H9 (cell line): Measurements from ENCODE around the gene AP4S1. TPM values are rescaled to one million over a fixed set of nuclear protein-coding genes. Genes with fewer than 3 reads are reported as not detected.

Experiments used
- DNase-seq: peaks from one replicate; pipeline ENCODE4 v3.0.0-alpha.2; 2017
- H2AFZ ChIP-seq: one replicate; pipeline ENCODE4 v1.6.1; 2013; ENCODE audit warnings: mild to moderate bottlenecking, low read length, control low read depth, moderate library complexity
- H2AK5ac ChIP-seq: 2 replicates; pipeline ENCODE4 v1.6.1; 2013; ENCODE audit warnings: low read length, control low read depth, mixed read lengths; ENCODE audit not compliant: insufficient read length
- H2BK120ac ChIP-seq: one replicate; pipeline ENCODE4 v1.6.1; 2013; ENCODE audit warnings: low read depth, mild to moderate bottlenecking, low read length, control low read depth, inconsistent platforms; ENCODE audit not compliant: poor library complexity, severe bottlenecking
- H2BK12ac ChIP-seq: 2 replicates; pipeline ENCODE4 v1.6.1; 2013; ENCODE audit warnings: low read length, control low read depth, mixed read lengths, low read depth; ENCODE audit not compliant: insufficient read length
- H2BK15ac ChIP-seq: 2 replicates; pipeline ENCODE4 v1.6.1; 2013; ENCODE audit warnings: low read depth, low read length, control low read depth
- H2BK20ac ChIP-seq: one replicate; pipeline ENCODE4 v1.6.1; 2013; ENCODE audit warnings: low read depth, mild to moderate bottlenecking, low read length, control low read depth, inconsistent platforms; ENCODE audit not compliant: poor library complexity, severe bottlenecking
- H2BK5ac ChIP-seq: 2 replicates; pipeline ENCODE4 v1.6.1; 2013; ENCODE audit warnings: low read length, control low read depth, mixed read lengths; ENCODE audit not compliant: insufficient read length
- H3K14ac ChIP-seq: 2 replicates; pipeline ENCODE4 v1.6.1; 2013; ENCODE audit warnings: low read length, control low read depth; ENCODE audit not compliant: insufficient read depth
- H3K18ac ChIP-seq: 2 replicates; pipeline ENCODE4 v1.6.1; 2013; ENCODE audit warnings: low read depth, mild to moderate bottlenecking, mixed read lengths, low read length, control low read depth; ENCODE audit not compliant: insufficient read length
- H3K23ac ChIP-seq: 2 replicates; pipeline ENCODE4 v1.6.1; 2013; ENCODE audit warnings: low read length, control low read depth, mixed read lengths, low read depth; ENCODE audit not compliant: insufficient read length
- H3K23me2 ChIP-seq: 2 replicates; pipeline ENCODE4 v1.6.1; 2013; ENCODE audit warnings: low read depth, mild to moderate bottlenecking, mixed read lengths, low read length, control low read depth; ENCODE audit not compliant: insufficient read length, poor library complexity, severe bottlenecking
- H3K27ac ChIP-seq: 2 replicates; pipeline ENCODE4 v1.5.1; 2013; ENCODE audit warnings: low read length, control low read depth, mixed read lengths, low read depth; ENCODE audit not compliant: insufficient read length
- H3K27me3 ChIP-seq: 2 replicates; pipeline ENCODE4 v1.6.1; 2013; ENCODE audit warnings: low read length, control low read depth, inconsistent platforms; ENCODE audit not compliant: insufficient read depth
- H3K4ac ChIP-seq: 2 replicates; pipeline ENCODE4 v1.6.1; 2013; ENCODE audit warnings: low read depth, mild to moderate bottlenecking, control low read depth, inconsistent platforms, low read length, moderate library complexity
- H3K4me1 ChIP-seq: 2 replicates; pipeline ENCODE4 v1.6.1; 2013; ENCODE audit warnings: low read length, control low read depth, inconsistent platforms; ENCODE audit not compliant: insufficient read depth
- H3K4me2 ChIP-seq: 2 replicates; pipeline ENCODE4 v1.6.1; 2013; ENCODE audit warnings: low read length, control low read depth, mixed read lengths; ENCODE audit not compliant: insufficient read length, insufficient read depth
- H3K56ac ChIP-seq: 2 replicates; pipeline ENCODE4 v1.6.1; 2013; ENCODE audit warnings: low read depth, mild to moderate bottlenecking, mixed read lengths, low read length, control low read depth; ENCODE audit not compliant: insufficient read length
- H3K79me1 ChIP-seq: 2 replicates; pipeline ENCODE4 v1.6.1; 2013; ENCODE audit warnings: low read depth, mild to moderate bottlenecking, moderate library complexity, low read length, control low read depth, inconsistent platforms; ENCODE audit not compliant: insufficient read depth, poor library complexity, severe bottlenecking
- H3K79me2 ChIP-seq: 2 replicates; pipeline ENCODE4 v1.6.1; 2013; ENCODE audit warnings: low read length, control low read depth, inconsistent platforms; ENCODE audit not compliant: insufficient read depth
- H3K9ac ChIP-seq: 2 replicates; pipeline ENCODE4 v1.6.1; 2013; ENCODE audit warnings: low read length, control low read depth, mixed read lengths; ENCODE audit not compliant: insufficient read length; ENCODE audit errors: extremely low read depth
- H3K9me3 ChIP-seq: one replicate; pipeline ENCODE4 v1.6.1; 2013; ENCODE audit warnings: low read depth, low read length, inconsistent platforms; ENCODE audit not compliant: control insufficient read depth
- H3T11ph ChIP-seq: one replicate; pipeline ENCODE4 v1.6.1; 2013; ENCODE audit warnings: mild to moderate bottlenecking, low read length, control low read depth, inconsistent platforms
- H4K20me1 ChIP-seq: one replicate; pipeline ENCODE4 v1.6.1; 2013; ENCODE audit not compliant: control insufficient read depth, insufficient read length, insufficient read depth
- H4K5ac ChIP-seq: 2 replicates; pipeline ENCODE4 v1.6.1; 2013; ENCODE audit warnings: low read depth, mild to moderate bottlenecking, mixed read lengths, low read length, control low read depth; ENCODE audit not compliant: insufficient read length
- H4K8ac ChIP-seq: replicated peaks from 2 replicates; pipeline ENCODE4 v1.6.1; 2013; ENCODE audit warnings: low read length, control low read depth, mixed read lengths, low read depth; ENCODE audit not compliant: insufficient read length
- H4K91ac ChIP-seq: 2 replicates; pipeline ENCODE4 v1.6.1; 2013; ENCODE audit warnings: low read depth, mild to moderate bottlenecking, moderate library complexity, mixed read lengths, low read length, control low read depth; ENCODE audit not compliant: insufficient read length
- H3K27ac Mint-ChIP-seq, 3 experiments: 2 replicates in 2 of 3; 3 replicates in 1 of 3; pipeline ENCODE4 v1.8.0; 2020 to 2021; ENCODE audit warnings: mixed read lengths in 3 of 3, mild to moderate bottlenecking in 1 of 3, moderate library complexity in 1 of 3
- H3K27me3 Mint-ChIP-seq: 2 replicates; pipeline ENCODE4 v1.8.0; 2021; ENCODE audit warnings: low read depth, mild to moderate bottlenecking, moderate library complexity, mixed read lengths
- H3K36me3 Mint-ChIP-seq, 3 experiments: 2 replicates in 2 of 3; 3 replicates in 1 of 3; pipeline ENCODE4 v1.8.0; 2020 to 2021; ENCODE audit warnings: low read depth in 3 of 3, mixed read lengths in 3 of 3; ENCODE audit not compliant: insufficient read depth in 1 of 3
- H3K4me1 Mint-ChIP-seq, 2 experiments: 2 replicates each; pipeline ENCODE4 v1.8.0; 2020; ENCODE audit warnings: mixed read lengths in 2 of 2
- H3K4me3 Mint-ChIP-seq, 2 experiments: 2 replicates in 1 of 2; 3 replicates in 1 of 2; pipeline ENCODE4 v1.8.0; 2020 to 2021; ENCODE audit warnings: mild to moderate bottlenecking in 2 of 2, mixed read lengths in 2 of 2, moderate library complexity in 1 of 2
- H3K9me3 Mint-ChIP-seq, 2 experiments: 2 replicates in 1 of 2; 3 replicates in 1 of 2; pipeline ENCODE4 v1.8.0; 2020; ENCODE audit warnings: mild to moderate bottlenecking in 2 of 2, mixed read lengths in 2 of 2, moderate library complexity in 1 of 2
- CTCF ChIP-seq: fragments of 200-600 bp; sonication (generic); conservative IDR thresholded peaks from 3 replicates; pipeline ENCODE4 v1.8.0; 2021; ENCODE audit warnings: antibody characterized with exemption, mild to moderate bottlenecking
- WGBS: extraction: QIAGEN DNeasy Blood & Tissue Kit; methylation state at CpG from one replicate; pipeline ENCODE4 v1.1.7; 2013; ENCODE audit warnings: missing lambda C conversion rate, low lambda C conversion rate, mixed read lengths; ENCODE audit not compliant: insufficient read length; ENCODE audit errors: extremely low coverage; 5-methylcytosine and 5-hydroxymethylcytosine counted together
- total RNA-seq: library from RNA; stranded (reverse); gene quantifications from 2 replicates; pipeline ENCODE4 v1.2.1, GENCODE V29; 2021

AP4S1 gene
- total RNA-seq, 1 experiment from 2014 or later: 13.7 TPM

GRCh38 chr14:31022386-31022785, 3.1 kb upstream of the AP4S1 start:
- DNase-seq: no peak
- no peak overlapping the region for H3K14ac ChIP-seq
- H3K4me2 ChIP-seq: no peak overlapping the region
- H2BK12ac ChIP-seq: no peak overlapping the region
- H3K23me2 ChIP-seq: peaks cover 12% of the 10 kb centered on the region
- TF ChIP-seq CTCF: no peak
- no peaks in the 10 kb centered on the region; a peak in 1 of 5 replicates for H3K9me3 Mint-ChIP-seq
- no peak overlapping the region for H2BK15ac ChIP-seq
- H3K27ac Mint-ChIP-seq: peak overlapping the region in 1 of 3 experiments; percentile 61; a peak in 1 of 7 replicates
- no peak overlapping the region for H3K27ac ChIP-seq
- no peak overlapping the region for H3K9ac ChIP-seq
- H3K27me3 ChIP-seq: no peaks in the 10 kb centered on the region
- H4K5ac ChIP-seq: no peak overlapping the region
- peaks cover 2% of the 10 kb centered on the region for H3K79me1 ChIP-seq
- H2BK120ac ChIP-seq: no peak overlapping the region
- H3K56ac ChIP-seq: no peak overlapping the region
- no peak overlapping the region for H2AK5ac ChIP-seq
- H2AFZ ChIP-seq: no peak overlapping the region
- H3K4me1 Mint-ChIP-seq: peaks cover 24 to 30% of the 10 kb centered on the region in 2 experiments
- no peaks in the 10 kb centered on the region for H4K20me1 ChIP-seq
- H4K8ac ChIP-seq: no peak overlapping the region
- H3K9me3 ChIP-seq: no peaks in the 10 kb centered on the region
- no CpG with 5 or more reads among the region's 2 CpGs for WGBS
- H3T11ph ChIP-seq: no peak overlapping the region
- H3K36me3 Mint-ChIP-seq: peaks cover 11 to 29% (median 26%) of the 10 kb centered on the region in 3 experiments; a peak in 6 of 7 replicates
- no peak overlapping the region for H2BK20ac ChIP-seq
- H3K23ac ChIP-seq: no peak overlapping the region
- no peak overlapping the region for H4K91ac ChIP-seq
- no peak overlapping the region for H3K18ac ChIP-seq
- no peaks in the 10 kb centered on the region for H3K27me3 Mint-ChIP-seq
- H3K4me1 ChIP-seq: no peaks in the 10 kb centered on the region
- H3K4ac ChIP-seq: no peak overlapping the region
- no peak overlapping the region for H3K4me3 Mint-ChIP-seq
- no peak overlapping the region for H2BK5ac ChIP-seq
- peaks cover 36% of the 10 kb centered on the region; the same call in 1 of the 2 replicates for H3K79me2 ChIP-seq
